Ovary (tissue), 3 donors: ENCODE measurements around the gene OR2A12.

Experiments
- CTCF ChIP-seq, 3 donors: fragments of 450-650 bp in 2 of 3; fragments of 200-600 bp in 1 of 3; IDR thresholded peaks; one replicate each; pipeline versions ENCODE4 v1.5.1 to v1.8.0; 2016 to 2022; ENCODE audit warnings: antibody characterized with exemption in 3 of 3, mild to moderate bottlenecking in 1 of 3
- EP300 ChIP-seq: sonication (generic); formaldehyde crosslinking; IDR thresholded peaks from one replicate; pipeline ENCODE4 v1.6.1; 2017; ENCODE audit warnings: antibody characterized with exemption
- donor health status: DM: no; HTN: no; CAD: no.

GRCh38 chr7:144069511-144069910, 16.6 kb upstream of the OR2A12 start, which contains the start of gene OR2A25:
- TF ChIP-seq CTCF (IDR thresholded peaks at IDR 0.05): no peak
- TF ChIP-seq EP300: no peak
